Stimulated activated CD8-positive, alpha-beta memory T cell treated with anti-CD3 and anti-CD28 coated beads, Interleukin-2, amount 100 ng/mL, for 48 hours (primary cell): ENCODE data around the gene TMEM33.

Experiments used
- DNase-seq, 2 donors: peaks; one replicate each; pipeline ENCODE4 v3.0.0-alpha.2; 2020; ENCODE audit warnings: low read depth in 2 of 2

Gene TMEM33

GRCh38 chr4:41939016-41939626 is 3.9 kb downstream of the TMEM33 start:
- DNase-seq, result no peak

DNA sequence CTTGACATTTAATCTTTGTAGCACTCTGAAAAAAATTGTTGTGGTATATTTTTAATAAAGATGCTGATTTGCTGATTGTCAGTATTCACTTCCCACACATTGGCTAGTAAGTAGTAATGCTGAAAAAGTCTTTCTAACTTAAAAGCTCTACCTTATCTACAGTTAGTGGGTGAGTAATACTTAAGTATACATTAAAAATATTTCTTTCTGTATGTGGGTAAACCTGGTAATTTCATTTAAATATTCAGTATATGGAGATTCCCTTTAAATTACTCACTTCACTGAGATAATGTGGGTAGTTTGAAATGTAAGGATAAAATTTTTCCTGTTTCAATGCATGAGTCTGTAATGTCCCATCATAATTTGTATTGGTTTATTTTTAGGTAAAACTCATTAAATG is 5.6 kb downstream of the TMEM33 start:
- DNase-seq, result no peak

- no peak for DNase-seq
Measured at GRCh38 chr4:41943506-41943905, 8.3 kb downstream of the TMEM33 start.

DNA sequence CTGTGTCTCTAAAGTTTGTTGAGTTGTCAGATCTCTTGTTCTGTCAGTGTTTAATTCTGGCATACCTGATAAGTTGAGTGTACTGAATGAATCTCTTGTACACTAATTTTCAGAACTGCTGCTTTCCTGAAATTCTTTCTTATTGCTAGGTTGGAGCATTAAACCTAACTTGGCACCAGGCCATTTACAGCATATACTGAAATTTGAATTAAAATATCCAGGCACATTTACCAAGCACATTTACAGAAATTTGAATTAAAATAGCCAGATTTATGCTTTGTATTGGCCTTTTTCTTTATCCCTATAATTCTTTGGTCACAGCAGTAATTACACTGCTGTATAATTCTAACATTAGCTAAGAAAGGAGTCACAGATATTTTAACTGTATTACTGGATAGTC is 8.9 kb downstream of the TMEM33 start:
- DNase-seq, result no peak

DNA sequence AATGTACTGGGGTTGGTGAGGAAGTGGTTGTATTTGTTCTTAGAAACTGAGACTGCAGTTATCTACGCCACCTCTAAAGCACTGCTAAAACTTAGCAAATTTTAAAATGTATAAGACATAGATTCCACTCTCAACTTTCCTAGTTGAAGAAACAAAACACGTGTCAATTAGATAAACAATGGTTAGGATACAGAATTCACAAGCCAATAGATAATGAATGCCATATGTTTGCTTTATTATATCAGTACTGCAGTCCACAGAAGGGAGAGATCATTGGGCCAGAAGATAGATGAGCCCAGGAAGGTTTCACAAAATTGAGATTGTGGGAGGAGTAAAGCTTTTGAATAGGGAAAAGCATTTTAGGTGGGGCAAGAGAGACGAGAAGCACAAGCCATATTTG is 14.3 kb downstream of the TMEM33 start:
- DNase-seq, result no peak

GRCh38 chr4:41957634-41958033 is 22.4 kb downstream of the TMEM33 start:
- DNase-seq, result no peak

- no peak for DNase-seq
Measured at GRCh38 chr4:41963105-41963504, 27.9 kb downstream of the TMEM33 start.

GRCh38 chr4:41964401-41964800 is 29.2 kb downstream of the TMEM33 start:
- no peak for DNase-seq

DNA sequence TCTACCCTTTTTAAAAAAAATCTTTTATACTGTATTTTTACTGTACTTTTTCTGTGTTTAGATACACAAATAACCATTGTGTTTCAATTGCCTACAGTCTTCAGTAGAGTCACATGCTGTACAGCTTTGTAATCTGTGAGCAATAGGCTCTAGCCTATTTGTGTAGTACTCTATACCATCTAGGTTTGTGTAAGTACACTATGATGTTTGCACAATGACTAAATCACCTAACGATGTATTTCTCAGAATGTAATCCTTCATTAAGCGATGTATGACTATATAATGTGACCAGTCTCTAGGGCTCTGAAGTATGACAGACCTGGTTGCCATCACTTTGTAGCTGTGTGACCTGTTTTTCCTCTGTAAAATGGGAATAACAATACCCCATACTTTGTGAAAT is 32.2 kb downstream of the TMEM33 start:
- DNase-seq, result no peak

GRCh38 chr4:41969671-41970070 is 34.4 kb downstream of the TMEM33 start:
- DNase-seq, result no peak

- no peak for DNase-seq
Measured at GRCh38 chr4:41975341-41975740, 40.1 kb downstream of the TMEM33 start.

- DNase-seq, result no peak
Measured at GRCh38 chr4:41976775-41977516, 41.7 kb downstream of the TMEM33 start.

DNA sequence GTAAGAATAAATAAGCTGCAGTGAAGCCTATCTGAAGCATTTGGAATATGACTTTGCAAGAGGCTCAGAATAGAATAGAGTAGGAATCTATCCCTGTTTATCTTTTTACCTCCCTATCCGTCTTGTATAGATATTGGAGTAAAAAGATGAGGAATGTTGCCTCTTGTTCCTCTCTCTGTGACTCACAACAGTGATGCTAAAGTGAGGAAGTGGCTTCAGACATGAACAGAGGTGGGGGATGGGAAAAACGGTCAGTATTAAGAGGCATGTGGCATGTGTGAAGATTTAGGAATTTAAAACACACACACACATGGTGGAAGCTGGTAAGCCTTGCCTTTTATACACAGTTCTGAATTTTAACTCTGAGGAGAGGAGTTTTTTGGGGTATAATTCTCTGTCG is 42.5 kb downstream of the TMEM33 start:
- DNase-seq, result no peak

DNA sequence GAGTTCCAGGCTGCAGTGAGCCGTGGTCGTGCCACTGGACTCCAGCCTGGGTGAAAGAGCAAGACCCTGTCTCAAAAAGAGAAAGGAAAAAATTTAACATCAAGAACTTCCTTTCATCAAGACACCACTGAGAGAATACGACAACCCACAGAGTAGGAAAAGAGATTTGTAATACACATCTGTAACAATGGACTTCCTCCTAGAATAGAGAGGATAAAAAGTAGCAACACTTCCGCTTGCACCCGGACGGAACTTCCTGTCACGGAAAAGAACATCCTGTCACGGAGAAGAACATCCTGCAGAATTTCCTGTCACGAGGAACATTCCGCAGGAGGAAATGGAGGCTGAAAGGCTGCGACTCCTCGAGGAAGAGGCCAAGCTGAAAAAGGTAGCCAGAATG is 46.2 kb downstream of the TMEM33 start, which contains the start of gene DCAF4L1:
Gene DCAF4L1, plus strand, starts transcription at position 301 of the 400 bp plus-strand sequence. Its CDS starts 37 bp downstream, at position 338.
- no peak for DNase-seq

DNA sequence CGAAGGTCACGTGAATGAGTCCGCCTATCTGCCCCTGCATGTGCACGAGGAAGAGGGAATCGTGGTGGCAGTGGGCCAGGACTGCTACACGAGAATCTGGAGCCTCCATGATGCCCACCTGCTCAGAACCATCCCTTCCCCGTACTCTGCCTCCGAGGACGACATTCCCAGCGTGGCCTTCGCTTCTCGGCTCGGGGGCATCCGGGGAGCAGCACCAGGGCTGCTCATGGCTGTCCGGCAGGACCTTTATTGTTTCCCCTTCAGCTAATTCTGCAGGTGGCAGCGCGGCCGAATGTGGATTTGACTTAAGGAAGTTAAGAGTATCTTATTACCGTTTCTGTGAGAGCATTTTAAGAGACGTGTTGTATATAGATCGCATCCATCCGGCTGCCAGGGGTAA is 47.5 kb downstream of the TMEM33 start:
- no peak for DNase-seq

DNA sequence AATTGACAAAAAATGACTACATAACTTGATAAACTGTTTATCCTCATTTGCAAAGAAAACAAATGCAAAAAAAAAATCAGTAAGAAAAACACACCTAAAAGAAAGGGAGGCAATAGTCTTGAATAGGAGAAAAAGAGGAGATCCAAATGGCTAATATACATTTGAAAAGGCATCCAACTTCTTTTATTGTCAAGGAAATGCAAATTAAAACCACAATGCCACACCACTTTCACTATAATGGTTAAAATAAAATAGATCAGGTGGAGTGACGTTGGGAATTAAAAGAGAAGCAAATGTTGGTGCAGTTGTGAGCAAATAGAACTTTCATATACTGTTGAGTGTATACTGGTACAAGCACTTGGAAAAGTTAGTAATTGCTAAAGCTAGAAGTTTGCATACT is 49.9 kb downstream of the TMEM33 start:
- no peak for DNase-seq

DNA sequence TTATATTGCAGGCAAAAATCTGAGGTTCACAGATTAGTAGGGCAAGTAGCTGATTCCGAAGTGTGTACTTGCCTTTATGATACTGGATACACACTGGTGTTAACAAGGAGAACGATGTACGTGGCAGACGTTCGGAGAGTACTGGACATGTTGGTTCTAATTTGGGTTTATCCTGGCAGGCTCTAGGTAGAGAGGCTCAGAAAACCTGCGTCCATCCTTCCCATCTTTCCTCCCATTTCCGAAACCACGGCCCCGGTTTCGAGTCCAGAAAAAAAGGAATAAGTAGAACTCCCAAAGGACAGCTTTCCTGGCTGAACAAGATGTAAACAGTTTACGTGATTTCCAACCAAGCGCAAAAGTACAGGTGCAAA is 54.8 kb downstream of the TMEM33 start:
- DNase-seq, result no peak

- DNase-seq, result peak; percentile 81 to 85
Measured at GRCh38 chr4:41990365-41991111, 55.3 kb downstream of the TMEM33 start, which contains the start of gene SLC30A9. Gene SLC30A9, plus strand, starts transcription at chr4:41990530. Its CDS starts 122 bp downstream, at chr4:41990652.

GRCh38 chr4:41991916-41992767 is 56.9 kb downstream of the TMEM33 start:
- no peak for DNase-seq

- DNase-seq, result no peak
Measured at GRCh38 chr4:41992967-41993857, 58.0 kb downstream of the TMEM33 start.
